Activated CD4-positive, alpha-beta T cell treated with anti-CD3 and anti-CD28 coated beads, Interleukin-2, amount 50 U/mL, for 4 hours (primary cell): ENCODE results near the gene CDHR5.
A peak's percentile ranks its signal among the peaks of the same experiment; 100 is the strongest.

Experiments used
- DNase-seq, 2 experiments: peaks; one replicate each; pipeline ENCODE4 v3.0.0-alpha.2; 2020

CDHR5 gene

GRCh38 chr11:620935-621814 lies 3.6 kb downstream of the CDHR5 start:
- DNase-seq = no peak

GRCh38 chr11:620201-620600 lies 4.6 kb downstream of the CDHR5 start:
- DNase-seq = no peak

GRCh38 chr11:619628-620050 lies 5.1 kb downstream of the CDHR5 start:
- no peak for DNase-seq

- no peak for DNase-seq
These were observed 5.7 kb downstream of the CDHR5 start for GRCh38 chr11:618856-619627.

GRCh38 chr11:617912-618682 lies 6.7 kb downstream of the CDHR5 start:
- no peak for DNase-seq

- DNase-seq = no peak
These were observed 7.4 kb downstream of the CDHR5 start for GRCh38 chr11:617199-617911.

- DNase-seq = no peak
These were observed 8.2 kb downstream of the CDHR5 start for GRCh38 chr11:616320-617198.

- peak; percentile 76 to 78 for DNase-seq
These were observed 9.0 kb downstream of the CDHR5 start, which contains the start of gene IRF7 for GRCh38 chr11:615504-616319. IRF7 (minus strand) TSS chr11:615950; CDS start chr11:615364, 586 bp downstream.

GRCh38 chr11:614623-615503 lies 9.9 kb downstream of the CDHR5 start:
- no peak for DNase-seq

- no peak for DNase-seq
These were observed 10.6 kb downstream of the CDHR5 start for GRCh38 chr11:614021-614622.

- peak; percentile 81 to 85 for DNase-seq
These were observed 11.3 kb downstream of the CDHR5 start for GRCh38 chr11:613369-613968.

- no peak for DNase-seq
These were observed 11.8 kb downstream of the CDHR5 start for GRCh38 chr11:612961-613300.

GRCh38 chr11:612201-612960 lies 12.4 kb downstream of the CDHR5 start:
- DNase-seq = no peak

GRCh38 chr11:611001-611996 lies 13.5 kb downstream of the CDHR5 start:
- DNase-seq = no peak

GRCh38 chr11:610146-610801 lies 14.5 kb downstream of the CDHR5 start:
- no peak for DNase-seq

- DNase-seq = no peak
These were observed 15.4 kb downstream of the CDHR5 start for GRCh38 chr11:609341-609811.
